ENCODE measurements around the gene CDH23. TPM values are rescaled to one million over a fixed set of nuclear protein-coding genes. Genes with fewer than 3 reads are reported as not detected.
A peak's percentile ranks its signal among the peaks of the same experiment; 100 is the strongest.
"Not testable (repeated sequence)": the region's sequence is repeated elsewhere in the genome, so short reads cannot be mapped to it uniquely, and the experiment has no call there.

CDH23 gene
- total RNA-seq, 2 experiments from 2014 or later, result 1.6 TPM

DNA sequence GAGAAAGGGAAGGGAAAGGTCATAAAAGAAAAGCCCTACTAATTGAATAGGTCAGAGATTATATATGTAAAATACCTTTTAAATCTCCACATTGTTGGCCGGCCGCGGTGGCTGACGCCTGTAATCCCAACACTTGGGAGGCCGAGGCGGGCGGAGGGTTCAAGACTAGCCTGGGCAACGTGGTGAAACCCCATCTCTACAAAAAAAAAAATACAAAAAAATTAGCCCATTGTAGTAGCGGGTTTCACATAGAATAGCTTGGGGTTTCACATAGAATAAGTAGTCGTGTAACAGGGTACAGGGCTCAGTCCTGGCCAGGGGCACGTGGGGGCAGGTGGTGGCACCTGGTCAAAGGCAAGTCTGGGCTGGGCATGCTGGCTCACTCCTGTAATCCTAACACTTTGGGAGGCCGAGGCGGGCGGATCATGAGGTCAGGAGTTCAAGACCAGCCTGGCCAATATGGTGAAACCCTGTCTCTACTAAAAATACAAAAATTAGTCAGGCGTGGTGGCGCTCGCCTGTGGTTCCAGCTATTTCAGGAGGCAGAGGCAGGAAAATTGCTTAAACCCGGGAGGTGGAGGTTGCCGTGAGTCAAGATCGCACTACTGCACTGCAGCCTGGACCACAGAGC is 454.9 kb downstream of the CDH23 start:
- CTCF ChIA-PET, result interaction anchor here (0.6 to 2.8 kb wide), 5 partner anchors 13 to 197 kb away, joined by 3 to 22 read pairs (median 4); no protein-coding TSS in a partner anchor
- intact Hi-C loops (cut with micrococcal nuclease), result loop anchor here (1.0 kb wide), 1 partner anchor 78 kb away; the partner anchor contains the start of gene VSIR
- H3K36me3 Mint-ChIP-seq (ENCODE audit: low read depth); H3K9me3 Mint-ChIP-seq; H3K27me3 Mint-ChIP-seq (ENCODE audit: low read depth); DNase-seq: not testable (repeated sequence)
- peak overlapping the region; percentile 65 for H3K27ac Mint-ChIP-seq
- peaks cover 40% of the 10 kb centered on the region for H3K4me1 Mint-ChIP-seq (ENCODE audit: low read depth)
- peak overlapping the region; percentile 91 for H3K4me3 Mint-ChIP-seq

DNA sequence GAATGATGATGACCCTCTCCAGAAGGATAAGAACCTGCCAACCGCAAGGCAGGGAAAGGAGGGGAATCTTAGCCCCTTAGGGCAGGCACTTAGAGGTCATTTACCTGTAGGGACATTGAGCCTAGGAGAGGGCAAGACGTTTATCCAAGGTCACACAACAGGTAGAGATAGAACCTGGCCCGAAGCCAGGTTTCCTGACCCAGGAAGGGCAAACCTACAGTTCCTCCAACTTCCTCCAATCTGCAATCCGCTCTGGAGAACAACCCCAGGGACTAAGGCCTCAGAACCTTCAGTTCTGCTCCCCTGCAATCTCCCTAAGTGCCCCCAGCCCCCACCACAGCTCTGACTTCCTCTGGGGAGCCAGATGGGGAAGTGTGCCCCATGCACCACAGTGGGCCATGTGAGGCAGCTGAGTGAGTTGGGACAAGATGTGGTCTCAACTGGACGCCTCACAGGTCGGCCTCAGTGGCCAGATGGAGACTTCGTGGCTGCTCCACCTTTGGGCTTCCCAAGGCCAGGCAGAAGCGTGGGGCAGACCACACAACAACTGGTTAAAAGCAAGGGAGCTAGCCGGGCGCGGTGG is 455.7 kb downstream of the CDH23 start:
- Mint-ChIP-seq H3K27me3 (ENCODE audit: low read depth) (no peaks in the 10 kb centered on the region), H3K4me1 (ENCODE audit: low read depth) (peaks cover 35% of the 10 kb centered on the region), H3K4me3 (peak overlapping the region; percentile 91), H3K27ac (no peak overlapping the region), H3K9me3 (no peaks in the 10 kb centered on the region), H3K36me3 (ENCODE audit: low read depth) (peaks cover 3% of the 10 kb centered on the region)
- CTCF ChIA-PET, result interaction anchor here (0.6 to 1.6 kb wide), 5 partner anchors 10 to 485 kb away, joined by 3 to 7 read pairs (median 4); no protein-coding TSS in a partner anchor
- intact Hi-C loops (cut with micrococcal nuclease), result no loop called here
- no peak for DNase-seq

DNA sequence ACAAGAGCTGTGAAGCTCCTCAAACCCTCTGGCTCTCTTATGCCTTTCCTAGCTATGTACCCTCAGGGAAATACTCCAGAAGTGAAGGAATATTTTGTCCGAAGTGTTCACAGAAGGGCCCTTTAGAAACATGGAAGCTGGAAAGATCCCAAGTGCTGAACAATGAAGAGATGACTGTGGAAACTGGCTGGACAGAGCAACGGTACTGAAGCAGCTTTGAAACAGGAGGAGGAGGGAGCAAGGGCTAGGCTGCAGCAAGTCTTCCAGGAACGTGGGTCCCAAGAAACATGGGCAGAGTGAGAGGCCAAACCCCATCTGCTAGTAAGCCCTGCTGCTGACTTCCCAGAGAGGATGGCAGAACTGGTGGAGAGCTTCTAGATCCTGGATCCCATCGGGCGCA is 457.3 kb downstream of the CDH23 start:
- H3K4me3 Mint-ChIP-seq, result no peak overlapping the region
- no peak overlapping the region for H3K27ac Mint-ChIP-seq
- DNase-seq, result no peak
- no peaks in the 10 kb centered on the region for H3K9me3 Mint-ChIP-seq
- no peaks in the 10 kb centered on the region for H3K27me3 Mint-ChIP-seq (ENCODE audit: low read depth)
- peaks cover 20% of the 10 kb centered on the region for H3K4me1 Mint-ChIP-seq (ENCODE audit: low read depth)
- CTCF ChIA-PET, result no interaction called here
- intact Hi-C loops (cut with micrococcal nuclease), result no loop called here
- peaks cover 3% of the 10 kb centered on the region for H3K36me3 Mint-ChIP-seq (ENCODE audit: low read depth)

DNA sequence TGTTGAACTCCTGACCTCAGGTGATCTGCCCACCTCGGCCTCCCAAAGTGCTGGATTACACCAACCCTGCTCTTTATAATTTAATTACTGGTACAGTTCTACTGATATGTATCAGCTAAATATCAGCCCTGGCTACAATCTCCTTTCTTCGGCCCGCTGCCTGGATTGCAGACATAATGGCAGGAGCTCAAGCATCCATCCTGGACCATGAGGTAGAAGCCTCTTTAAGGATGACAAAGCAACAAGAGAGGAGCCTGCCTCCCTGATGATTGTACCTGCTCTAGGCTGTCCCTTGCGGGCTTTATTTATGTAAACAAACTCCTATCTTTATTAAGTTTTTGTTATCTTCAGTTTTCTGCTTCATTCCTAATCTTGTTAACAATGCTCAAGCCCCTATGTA is 459.9 kb downstream of the CDH23 start:
- no peaks in the 10 kb centered on the region for H3K36me3 Mint-ChIP-seq (ENCODE audit: low read depth)
- H3K27me3 Mint-ChIP-seq (ENCODE audit: low read depth), result no peaks in the 10 kb centered on the region
- DNase-seq, result no peak
- no peaks in the 10 kb centered on the region for H3K9me3 Mint-ChIP-seq
- no peak overlapping the region for H3K4me3 Mint-ChIP-seq
- H3K4me1 Mint-ChIP-seq (ENCODE audit: low read depth), result peaks cover 10% of the 10 kb centered on the region
- H3K27ac Mint-ChIP-seq, result no peak overlapping the region
- intact Hi-C loops (cut with micrococcal nuclease), result no loop called here
- CTCF ChIA-PET, result no interaction called here

DNA sequence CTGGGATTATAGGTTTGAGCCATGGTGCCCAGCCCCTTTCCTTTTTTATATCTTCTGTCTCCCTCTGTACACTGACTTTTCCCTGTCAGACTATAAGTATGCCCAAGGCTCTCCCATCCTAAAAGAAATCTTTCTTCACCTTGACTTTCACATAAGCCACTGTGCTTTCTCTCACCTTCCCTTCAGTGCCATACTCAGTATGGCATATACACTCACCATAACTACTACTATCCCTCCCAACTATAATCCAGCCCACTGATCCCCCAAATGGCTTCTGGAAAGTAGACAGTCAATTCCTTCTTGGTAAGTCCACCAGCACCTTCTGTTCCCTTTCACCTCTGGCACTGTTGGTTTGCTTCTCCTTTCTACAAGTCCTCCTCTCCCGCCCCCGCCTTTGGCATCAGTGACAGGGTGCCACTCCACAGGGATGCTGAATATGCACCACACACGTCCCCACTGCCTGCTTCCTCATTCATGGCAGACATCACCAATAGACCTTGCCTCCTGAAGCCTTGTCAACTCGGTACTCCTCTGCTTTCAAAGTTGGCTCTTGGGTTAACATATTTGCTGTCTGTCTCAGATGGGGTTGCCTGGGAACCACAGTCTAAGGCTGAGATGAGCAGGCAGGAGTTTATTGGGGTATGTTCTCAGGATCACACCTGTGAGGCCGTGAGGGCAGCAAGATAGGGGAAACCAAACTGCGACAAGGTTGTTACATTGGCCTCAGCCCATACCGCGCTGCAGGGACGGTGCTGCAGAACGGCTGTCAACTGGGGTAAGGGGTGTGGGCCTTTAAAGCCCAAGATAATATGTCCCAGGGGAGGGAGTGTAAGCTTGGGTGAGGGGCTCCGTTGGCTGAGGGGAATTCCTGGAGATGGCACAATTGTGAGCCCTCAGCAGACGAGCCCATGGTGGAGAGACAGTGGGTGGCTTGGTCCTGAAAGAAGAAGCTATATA is 461.5 kb downstream of the CDH23 start:
- no peaks in the 10 kb centered on the region for H3K36me3 Mint-ChIP-seq (ENCODE audit: low read depth)
- H3K4me1 Mint-ChIP-seq (ENCODE audit: low read depth), result peaks cover 8% of the 10 kb centered on the region
- DNase-seq, result no peak
- CTCF ChIA-PET, result interaction anchor here (0.6 kb wide), 1 partner anchor 24 kb away, joined by 3 read pairs; no protein-coding TSS in a partner anchor
- H3K27me3 Mint-ChIP-seq (ENCODE audit: low read depth), result no peaks in the 10 kb centered on the region
- intact Hi-C loops (cut with micrococcal nuclease), result no loop called here
- H3K9me3 Mint-ChIP-seq, result no peaks in the 10 kb centered on the region
- no peak overlapping the region for H3K27ac Mint-ChIP-seq
- no peak overlapping the region for H3K4me3 Mint-ChIP-seq

DNA sequence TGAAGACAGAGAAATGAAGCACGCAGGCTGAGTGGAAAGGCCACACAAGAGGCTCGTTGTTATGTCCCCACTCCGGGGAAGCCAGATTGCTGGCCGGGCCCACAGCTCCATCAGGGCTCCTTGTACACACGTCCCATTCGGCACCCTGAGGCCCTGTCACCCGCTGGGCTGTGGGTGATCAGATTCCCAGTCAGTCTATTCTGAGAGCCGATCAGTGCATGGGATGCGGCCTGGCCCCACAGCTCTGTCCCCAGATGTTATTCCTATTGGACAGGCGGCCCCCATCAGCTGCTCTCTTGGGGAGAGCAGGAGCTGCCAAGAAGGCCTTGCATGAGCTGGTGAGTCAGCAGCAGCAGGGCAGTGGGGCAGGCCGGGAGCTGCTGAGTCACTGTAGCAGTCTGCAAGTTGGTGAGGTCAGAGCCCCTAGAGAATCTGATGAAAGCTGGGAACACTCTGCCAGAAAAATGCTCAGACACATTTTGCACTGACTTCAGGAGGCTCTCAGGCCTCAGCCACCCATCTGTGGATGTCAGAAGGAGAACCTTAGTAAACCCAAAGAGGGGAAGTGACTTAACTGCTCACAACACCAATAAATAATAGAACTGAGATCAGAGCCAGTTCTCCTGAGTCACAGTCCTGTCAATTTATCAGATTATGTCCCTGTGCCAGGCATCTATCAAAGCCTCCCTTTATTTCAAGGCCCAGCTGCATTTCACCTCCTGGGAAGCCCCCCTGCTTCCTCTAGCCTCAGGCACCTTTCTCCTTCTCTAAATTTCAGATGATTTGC is 463.7 kb downstream of the CDH23 start:
- peak overlapping the region; percentile 59 for H3K27ac Mint-ChIP-seq

DNA sequence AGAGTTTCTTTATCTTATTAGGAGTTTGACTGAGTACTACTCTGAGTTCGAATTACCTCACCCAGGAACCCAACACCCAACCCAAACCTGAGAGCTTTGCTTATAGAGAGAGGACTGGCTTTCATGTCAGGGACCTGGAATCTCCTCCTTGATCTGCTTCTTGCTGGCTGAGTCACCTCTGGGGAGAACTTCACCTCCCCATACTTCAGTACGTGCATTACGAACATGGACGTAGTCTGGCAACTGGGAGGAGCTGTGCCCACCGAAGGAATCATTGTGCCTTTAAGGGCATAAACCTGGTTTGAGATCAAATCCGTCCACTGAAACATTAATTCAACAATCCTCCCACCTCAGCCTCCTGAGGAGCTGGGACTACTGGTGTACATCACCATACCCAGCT is 466.5 kb downstream of the CDH23 start:
- no peak overlapping the region for H3K27ac Mint-ChIP-seq
- no peaks in the 10 kb centered on the region for H3K9me3 Mint-ChIP-seq
- no peak for DNase-seq
- H3K4me1 Mint-ChIP-seq (ENCODE audit: low read depth), result peaks cover 8% of the 10 kb centered on the region
- H3K4me3 Mint-ChIP-seq, result no peak overlapping the region
- intact Hi-C loops (cut with micrococcal nuclease), result no loop called here
- CTCF ChIA-PET, result no interaction called here
- H3K36me3 Mint-ChIP-seq (ENCODE audit: low read depth), result no peaks in the 10 kb centered on the region
- no peaks in the 10 kb centered on the region for H3K27me3 Mint-ChIP-seq (ENCODE audit: low read depth)

More for the DNA sequence above, 463.7 kb downstream of the CDH23 start:
- Mint-ChIP-seq H3K4me3 (no peak overlapping the region), H3K36me3 (ENCODE audit: low read depth) (no peaks in the 10 kb centered on the region), H3K9me3 (no peaks in the 10 kb centered on the region), H3K4me1 (ENCODE audit: low read depth) (peaks cover 8% of the 10 kb centered on the region), H3K27me3 (ENCODE audit: low read depth) (no peaks in the 10 kb centered on the region)
- CTCF ChIA-PET, result interaction anchor here (0.8 kb wide), 1 partner anchor 153 kb away, joined by 3 read pairs; no protein-coding TSS in a partner anchor
- intact Hi-C loops (cut with micrococcal nuclease), result no loop called here
- peak; percentile 60 for DNase-seq

DNA sequence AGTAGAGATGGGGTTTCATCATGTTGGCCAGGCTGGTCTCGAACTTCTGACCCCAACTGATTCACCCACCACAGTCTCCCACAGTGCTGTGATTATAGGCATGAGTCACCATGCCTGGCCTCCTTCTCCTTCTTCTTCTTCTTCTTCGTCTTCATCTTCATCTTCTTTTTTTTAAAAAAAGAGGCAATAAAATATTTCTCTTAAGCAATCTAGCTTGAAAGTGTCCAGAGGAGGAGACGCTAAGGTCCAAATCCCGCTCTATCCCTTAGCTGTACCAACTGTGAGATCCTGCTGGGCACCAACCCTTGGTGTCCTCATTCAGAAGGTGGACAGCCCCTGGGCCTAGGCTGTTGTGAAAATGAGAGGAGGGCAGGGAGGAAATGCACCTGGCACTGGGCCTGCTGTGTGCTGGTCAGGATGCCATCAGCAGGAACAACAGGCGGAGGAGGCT is 468.2 kb downstream of the CDH23 start:
- H3K36me3 Mint-ChIP-seq (ENCODE audit: low read depth), result no peaks in the 10 kb centered on the region
- H3K4me3 Mint-ChIP-seq, result no peak overlapping the region
- intact Hi-C loops (cut with micrococcal nuclease), result no loop called here
- CTCF ChIA-PET, result no interaction called here
- no peak overlapping the region for H3K27ac Mint-ChIP-seq
- no peaks in the 10 kb centered on the region for H3K9me3 Mint-ChIP-seq
- no peak for DNase-seq
- H3K27me3 Mint-ChIP-seq (ENCODE audit: low read depth), result no peaks in the 10 kb centered on the region
- peaks cover 8% of the 10 kb centered on the region for H3K4me1 Mint-ChIP-seq (ENCODE audit: low read depth)

Small RNAs within 50 kb of the gene (microRNA-seq; reads per million reads assigned to microRNA genes)
- not detected for gene MIR7152 (ENCODE audit: borderline microRNAs expressed, borderline replicate concordance)

Other genes starting within 250 kb of the CDH23 start
- gene UNC5B, start 184.3 kb upstream of the CDH23 start, total RNA-seq, result under 1 TPM; 0.05 TPM
- 1 to 10 TPM; 1.2 to 1.5 TPM for gene SLC29A3, start 77.7 kb upstream of the CDH23 start, total RNA-seq